Endothelial cell of umbilical vein (primary cell): ENCODE results near the gene ANKDD1A. TPM values are rescaled to one million over a fixed set of nuclear protein-coding genes. Genes with fewer than 3 reads are reported as not detected.

Experiments used
- BruUV-seq: library from RNA; stranded (reverse); fragments of 400-500 nt; replicated peaks from 2 replicates; lab custom pipeline; 2021; lab: Mats Ljungman, UMichigan
- CTCF ChIA-PET: fragments of 300-600, 350-600 bp; sonication (Branson Sonifier 250); formaldehyde crosslinking; loops from one replicate; lab custom pipeline; 2021; ENCODE audit warnings: antibody characterized with exemption, inconsistent platforms; lab: Charles Lee
- POLR2A ChIA-PET: fragments of 300-600, 350-600 bp; sonication (Branson Sonifier 250); formaldehyde crosslinking; loops from one replicate; lab custom pipeline; 2021; ENCODE audit warnings: antibody characterized with exemption, inconsistent platforms; lab: Charles Lee
- DNase-seq: peaks from one replicate; pipeline ENCODE4 v3.0.0-alpha.2; 2011; ENCODE audit warnings: low read depth, low spot score
- FAIRE-seq: peaks from 2 replicates; lab custom pipeline; 2011; peaks lifted over from hg19 to GRCh38; lab: Jason Lieb, UNC
- H2AFZ ChIP-seq: 2 replicates; pipeline ENCODE4 v1.6.0; 2012; ENCODE audit warnings: low read depth, low read length, control low read depth, inconsistent platforms
- H3K27ac ChIP-seq: 2 replicates; pipeline ENCODE4 v1.5.1; 2011; ENCODE audit warnings: low read depth, mild to moderate bottlenecking, control low read depth, low read length, moderate library complexity; ENCODE audit not compliant: insufficient read depth
- H3K27me3 ChIP-seq, 2 experiments: 2 replicates each; pipeline versions ENCODE4 v1.6.0 to v1.6.1; 2011; ENCODE audit warnings: low read length in 2 of 2, mixed read lengths in 1 of 2; ENCODE audit not compliant: control insufficient read depth in 2 of 2, insufficient read depth in 2 of 2
- H3K36me3 ChIP-seq, 2 experiments: 2 replicates in 1 of 2; 3 replicates in 1 of 2; pipeline ENCODE4 v1.5.1; 2011; ENCODE audit warnings: low read length in 2 of 2, mild to moderate bottlenecking in 1 of 2, moderate library complexity in 1 of 2; ENCODE audit not compliant: control insufficient read depth in 2 of 2, insufficient read depth in 2 of 2; ENCODE audit errors: extremely low read depth in 1 of 2
- H3K4me1 ChIP-seq: 3 replicates; pipeline ENCODE4 v1.5.1; 2011; ENCODE audit warnings: mild to moderate bottlenecking, low read length; ENCODE audit not compliant: control insufficient read depth, insufficient read depth; ENCODE audit errors: extremely low read depth
- H3K4me2 ChIP-seq: 2 replicates; pipeline ENCODE4 v1.6.1; 2011; ENCODE audit warnings: low read length, control low read depth, mixed read lengths; ENCODE audit not compliant: insufficient read depth
- H3K4me3 ChIP-seq, 3 experiments: fragments of 200-600 bp in 1 of 3; sonication (generic), shearing (Covaris generic) in 1 of 3; replicated peaks in 1 of 3; 2 replicates each; pipeline ENCODE4 v1.5.1; 2011 to 2016; ENCODE audit warnings: control low read depth in 3 of 3, low read length in 3 of 3, mild to moderate bottlenecking in 2 of 3, inconsistent platforms in 1 of 3, low read depth in 1 of 3, moderate library complexity in 1 of 3; ENCODE audit not compliant: insufficient read depth in 1 of 3
- H3K79me2 ChIP-seq: 2 replicates; pipeline ENCODE4 v1.6.0; 2012; ENCODE audit warnings: low read length, inconsistent platforms; ENCODE audit not compliant: control insufficient read depth, insufficient read depth
- H3K9ac ChIP-seq: replicated peaks from 2 replicates; pipeline ENCODE3; 2011; ENCODE audit warnings: low read length, control low read depth; ENCODE audit not compliant: insufficient read depth; ENCODE audit errors: extremely low read depth
- H3K9me1 ChIP-seq: replicated peaks from 3 replicates; pipeline ENCODE4 v1.6.0; 2011; ENCODE audit warnings: mild to moderate bottlenecking, low read length; ENCODE audit not compliant: control insufficient read depth, insufficient read depth; ENCODE audit errors: extremely low read depth
- H3K9me3 ChIP-seq: replicated peaks from 2 replicates; pipeline ENCODE4 v1.5.1; 2012; ENCODE audit warnings: low read length, inconsistent platforms; ENCODE audit not compliant: control insufficient read depth, insufficient read depth
- H4K20me1 ChIP-seq: replicated peaks from 2 replicates; pipeline ENCODE3; 2011; ENCODE audit warnings: mild to moderate bottlenecking, low read length; ENCODE audit not compliant: control insufficient read depth, insufficient read depth; ENCODE audit errors: extremely low read depth
- CTCF ChIP-seq, 2 donors: IDR thresholded peaks; 1 replicate in 1 of 2; 2 replicates in 1 of 2; pipeline ENCODE4 v1.5.1; 2011; ENCODE audit warnings: low read length in 2 of 2, mild to moderate bottlenecking in 2 of 2, moderate library complexity in 2 of 2, control low read depth in 1 of 2, inconsistent platforms in 1 of 2, low read depth in 1 of 2; ENCODE audit not compliant: insufficient read depth in 1 of 2; ENCODE audit errors: extremely low read depth in 1 of 2
- EZH2 ChIP-seq: IDR thresholded peaks from 2 replicates; pipeline ENCODE4 v1.6.1; 2012; ENCODE audit warnings: borderline replicate concordance, low read depth, mild to moderate bottlenecking, moderate library complexity, low read length, inconsistent platforms; ENCODE audit not compliant: severe bottlenecking
- FOS ChIP-seq: IDR thresholded peaks from 2 replicates; pipeline ENCODE4 v1.6.1; 2011; ENCODE audit warnings: mild to moderate bottlenecking, low read length, moderate library complexity, borderline replicate concordance; ENCODE audit not compliant: insufficient read depth
- GATA2 ChIP-seq: IDR thresholded peaks from 2 replicates; pipeline ENCODE4 v1.7.0; 2011; ENCODE audit warnings: low read depth, mild to moderate bottlenecking, moderate library complexity, mixed read lengths, low read length; ENCODE audit not compliant: insufficient read length, insufficient read depth
- JUN ChIP-seq: IDR thresholded peaks from 2 replicates; pipeline ENCODE4 v1.6.1; 2011; ENCODE audit warnings: borderline replicate concordance, low read depth; ENCODE audit not compliant: insufficient read length, insufficient read depth
- MAX ChIP-seq: IDR thresholded peaks from 2 replicates; pipeline ENCODE4 v1.6.1; 2011; ENCODE audit not compliant: insufficient read depth, insufficient read length
- MYC ChIP-seq: IDR thresholded peaks from one replicate; pipeline ENCODE4 v1.6.1; 2011; ENCODE audit warnings: mild to moderate bottlenecking, low read depth, low read length
- POLR2A ChIP-seq: IDR thresholded peaks from 2 replicates; pipeline ENCODE4 v1.6.1; 2012; ENCODE audit warnings: low read depth, mild to moderate bottlenecking, control low read depth, low read length
- POLR2AphosphoS5 ChIP-seq: IDR thresholded peaks from 2 replicates; pipeline ENCODE4 v1.6.1; 2012; ENCODE audit warnings: low read depth, mild to moderate bottlenecking, control low read depth, low read length, moderate library complexity; ENCODE audit not compliant: insufficient read depth
- dilution Hi-C: fragments of 300-500 bp; cut with MboI; formaldehyde crosslinking; loops from one replicate; pipeline ENCODE4 v1.15.0; 2019; ENCODE audit warnings: low sequenced_read_pairs; ENCODE audit not compliant: extremely low pct_ligation_motif_present
- intact Hi-C: fragments of 100-400 bp; cut with micrococcal nuclease; formaldehyde crosslinking; loops from one replicate; pipeline ENCODE4 v1.10.0; 2022
- polyA plus RNA-seq, 4 experiments: library from polyadenylated mRNA; depleted of rRNA in 3 of 4; stranded (reverse) in 3 of 4; unstranded in 1 of 4; fragments of >200 nt; gene quantifications; 2 replicates each; pipeline versions ENCODE4 v1.2.1 to v1.2.3, GENCODE V29; 2011 to 2012; ENCODE audit warnings: missing spikeins in 1 of 4
- total RNA-seq: library from RNA; stranded (reverse); gene quantifications from 2 replicates; pipeline ENCODE4 v1.2.3, GENCODE V29; 2021

ANKDD1A gene
- total and polyA plus RNA-seq, 2 donors (not counting 3 experiments of a cell fraction or from before 2014, with no cell fraction given) = 2.0 to 2.4 TPM

- Histone ChIP-seq H3K27me3 (no peaks in the 10 kb centered on the region), H4K20me1 (no peaks in the 10 kb centered on the region), H3K9me1 (no peaks in the 10 kb centered on the region), H3K79me2 (no peaks in the 10 kb centered on the region), H3K4me2 (no peak overlapping the region), H3K27ac (no peak overlapping the region), H3K9ac (no peak overlapping the region), H3K4me3 (no peak overlapping the region), H3K36me3 (peaks cover 0 to 25% of the 10 kb centered on the region in 2 experiments), H3K4me1 (peaks cover 6% of the 10 kb centered on the region), H3K9me3 (no peaks in the 10 kb centered on the region), H2AFZ (no peak overlapping the region)
- dilution Hi-C loops = no loop called here
- intact Hi-C loops = no loop called here
- no peak for FAIRE-seq
- TF ChIP-seq JUN = no peak
- TF ChIP-seq POLR2A = no peak
- TF ChIP-seq CTCF (IDR thresholded peaks at IDR 0.05; ENCODE audit: extremely low read depth in 1 of 2, insufficient read depth in 1 of 2, low read depth in 1 of 2, low read length in 2 of 2) = no peak
- no peak for TF ChIP-seq POLR2AphosphoS5
- no peak for TF ChIP-seq EZH2
- no peak for TF ChIP-seq MAX
- TF ChIP-seq FOS = no peak
- no peak for TF ChIP-seq GATA2
- no peak for TF ChIP-seq MYC
- no peak for DNase-seq
- ChIA-PET CTCF (interaction anchor here (1.0 to 2.1 kb wide), 2 partner anchors 13 to 36 kb away, joined by 3 to 6 read pairs; no protein-coding TSS in a partner anchor), POLR2A (no interaction called here)
- BruUV-seq = no TSS peak
Measured at GRCh38 chr15:64869501-64869900, 42.2 kb upstream of the ANKDD1A start.
